H1 (cell line): Measurements from ENCODE around the gene GRID1. TPM values are rescaled to one million over a fixed set of nuclear protein-coding genes. Genes with fewer than 3 reads are reported as not detected.

Experiments used
- ATF2 ChIP-seq: IDR thresholded peaks from 2 replicates; pipeline ENCODE4 v1.6.1; 2012; ENCODE audit warnings: low read length, inconsistent platforms
- EGR1 ChIP-seq: IDR thresholded peaks from 2 replicates; pipeline ENCODE4 v1.6.1; 2011; ENCODE audit warnings: low read depth, low read length, borderline replicate concordance
- KDM1A ChIP-seq: fragments of 200-600, 300-600 bp; sonication (generic); IDR thresholded peaks from 2 replicates; pipeline ENCODE4 v1.7.1; 2016; ENCODE audit warnings: mild to moderate bottlenecking, low read length, borderline replicate concordance
- KDM5A ChIP-seq: fragments of 200-600 bp; IDR thresholded peaks from 2 replicates; pipeline ENCODE4 v1.7.1; 2012; ENCODE audit warnings: mild to moderate bottlenecking, low read length, inconsistent platforms, mixed read lengths
- RBBP5 ChIP-seq: IDR thresholded peaks from 2 replicates; pipeline ENCODE4 v1.7.1; 2012; ENCODE audit warnings: low read depth, mild to moderate bottlenecking, inconsistent platforms, low read length, moderate library complexity, borderline replicate concordance
- SRF ChIP-seq: IDR thresholded peaks from 2 replicates; pipeline ENCODE4 v1.6.1; 2011; ENCODE audit warnings: mild to moderate bottlenecking, low read depth, low read length, moderate library complexity
- TAF1 ChIP-seq: IDR thresholded peaks from 2 replicates; pipeline ENCODE4 v1.6.1; 2011; ENCODE audit warnings: mild to moderate bottlenecking, low read depth, low read length
- TAF7 ChIP-seq: optimal IDR thresholded peaks from 2 replicates; pipeline ENCODE3; 2011; ENCODE audit warnings: low read depth, mild to moderate bottlenecking, inconsistent platforms, low read length, moderate library complexity, borderline replicate concordance
- TBP ChIP-seq: IDR thresholded peaks from 2 replicates; pipeline ENCODE4 v1.6.1; 2011; ENCODE audit warnings: low read depth, low read length, improper control_type of control experiment
- YY1 ChIP-seq: IDR thresholded peaks from 2 replicates; pipeline ENCODE4 v1.6.1; 2011; ENCODE audit warnings: low read depth, mild to moderate bottlenecking, low read length
- polyA plus RNA-seq, 7 experiments: library from polyadenylated mRNA; depleted of rRNA in 3 of 7; stranded (reverse) in 5 of 7; unstranded in 2 of 7; fragments of >200 nt in 5 of 7; fragments of 200-250 nt in 2 of 7; gene quantifications; 1 replicate in 5 of 7; 2 replicates in 1 of 7; 4 replicates in 1 of 7; pipeline versions ENCODE4 v1.2.1 to v1.2.3, GENCODE V29; 2011 to 2013; ENCODE audit warnings: missing spikeins in 2 of 7, mixed read lengths in 2 of 7
- total RNA-seq: library from RNA; stranded (reverse); fragmentation: NEBNext Ultra II Directional; extraction: Animal tissue kit (Norgen Biotek cat#: 25700); gene quantifications from 2 replicates; pipeline ENCODE4 v1.2.1, GENCODE V29; 2021

Gene GRID1
- total and polyA plus RNA-seq, 2 of the 8 experiments (the other 6 are each of a cell fraction or from before 2014, with no cell fraction given): 0.22 to 0.30 TPM

GRCh38 chr10:85864868-85865526 lies 501.6 kb downstream of the GRID1 start (continued):
- TF ChIP-seq ATF2 (no peak), TAF7 (no peak), TAF1 (no peak), TBP (no peak), KDM5A (no peak), KDM1A (no peak), YY1 (no peak), SRF (no peak), RBBP5 (no peak), EGR1 (no peak)
- TF ChIP-seq, all 59 proteins: peak for 0
